Measurements from ENCODE around the gene RPL11.
"Not testable (repeated sequence)": the region's sequence is repeated elsewhere in the genome, so short reads cannot be mapped to it uniquely, and the experiment has no call there.

Gene RPL11

DNA sequence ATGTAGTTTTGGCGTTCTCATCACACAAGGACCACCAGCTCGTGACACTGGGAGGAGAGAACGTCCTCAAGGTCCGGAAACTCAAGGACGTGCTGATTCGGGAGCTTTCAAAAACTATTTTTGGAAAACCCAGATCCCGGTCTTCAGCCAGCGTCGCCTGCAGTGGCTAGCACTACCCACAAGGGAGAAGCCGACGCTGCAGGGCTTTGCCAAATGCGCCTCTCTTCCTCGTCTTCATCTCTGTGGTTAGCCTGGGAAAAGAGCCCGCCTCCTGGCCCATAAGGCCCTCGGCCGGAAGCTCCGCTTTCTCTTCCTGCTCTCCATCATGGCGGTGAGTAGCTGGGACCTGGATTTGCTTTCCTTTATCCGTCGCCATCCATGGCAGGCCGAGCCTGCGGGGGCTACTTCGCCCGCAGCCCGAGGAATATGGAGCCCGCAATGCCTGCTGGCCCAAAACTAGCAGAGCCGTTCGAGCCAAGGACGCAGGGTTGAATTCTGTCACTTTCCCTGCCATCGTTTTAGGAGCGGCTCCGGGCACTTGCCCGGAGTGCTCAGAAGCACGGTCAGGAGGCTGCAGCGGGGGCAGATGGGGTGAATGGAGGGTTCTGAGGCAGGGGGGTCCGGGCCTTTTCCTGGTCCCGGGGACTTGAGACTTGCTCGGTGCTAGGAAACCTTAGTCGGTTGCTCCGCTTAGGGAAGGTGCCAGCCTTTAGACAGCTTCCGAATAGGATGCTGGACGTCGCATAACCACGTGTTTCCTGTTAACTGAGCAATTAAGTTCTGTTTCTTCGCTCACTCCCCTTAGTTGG is at the start of gene RPL11:
Gene RPL11, plus strand, starts transcription at position 308 of the 809 bp plus-strand sequence. Its CDS starts 18 bp downstream, at position 326.
- peak; percentile 59 to 81 (median 70) for DNase-seq (ENCODE audit: low read depth in 2 of 3, low spot score in 2 of 3)

DNA sequence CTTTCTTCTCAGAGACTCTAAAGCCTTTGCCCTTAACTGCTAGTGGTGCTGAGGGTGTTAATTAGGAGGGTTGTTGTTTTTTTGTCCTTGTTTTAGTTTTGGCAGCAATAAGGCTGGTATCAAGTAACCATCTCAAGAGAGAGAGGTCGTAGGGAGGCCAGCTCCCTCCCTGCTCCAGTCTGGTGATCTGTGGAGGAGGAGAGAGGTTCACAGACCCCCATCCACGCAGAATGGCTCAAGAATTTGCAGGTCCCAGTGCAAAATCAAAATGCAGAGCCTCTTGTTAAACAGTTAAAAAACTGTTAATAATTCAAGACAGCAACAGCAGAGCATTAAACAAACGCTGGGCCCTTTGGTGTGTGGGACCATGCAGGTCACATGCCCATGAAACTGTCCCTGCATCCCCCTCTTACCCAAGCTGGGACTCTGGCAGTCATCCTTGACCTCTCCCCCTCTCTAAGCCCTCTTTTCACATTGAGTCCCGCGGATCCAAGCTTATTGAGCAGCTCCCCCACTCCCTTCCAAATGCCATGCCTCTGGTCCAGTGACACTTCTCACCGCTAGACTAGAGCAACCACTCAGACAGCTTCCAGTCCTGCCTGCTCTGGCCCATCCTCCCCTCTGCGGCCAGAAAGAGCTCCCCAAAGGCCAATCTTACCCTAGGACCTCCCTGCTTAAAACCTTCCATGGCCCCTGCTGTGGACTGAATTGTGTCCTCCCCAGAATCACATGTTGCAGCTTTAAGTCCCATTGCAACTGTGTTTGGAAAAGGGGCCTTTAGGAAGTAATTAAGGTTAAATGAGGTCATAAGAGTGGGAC is 47.7 kb upstream of the RPL11 start:
- DNase-seq (ENCODE audit: low read depth in 2 of 3, low spot score in 2 of 3), result no peak

DNA sequence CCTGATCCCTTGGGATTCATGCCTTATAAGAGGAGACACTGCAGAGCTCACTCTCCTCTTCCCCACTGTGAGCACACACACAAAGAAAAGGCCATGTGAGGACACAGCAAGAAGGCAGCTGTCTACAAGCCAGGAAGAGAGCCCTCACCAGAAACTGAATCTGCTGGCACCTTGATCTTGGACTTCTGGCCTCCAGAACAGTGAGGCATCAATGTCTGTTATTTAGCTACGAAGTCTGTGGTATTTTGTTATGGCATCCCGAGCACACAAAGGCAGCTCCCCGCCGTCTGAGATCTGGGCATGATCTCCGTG is 47.1 kb upstream of the RPL11 start:
- no peak for DNase-seq (ENCODE audit: low read depth in 2 of 3, low spot score in 2 of 3)

DNA sequence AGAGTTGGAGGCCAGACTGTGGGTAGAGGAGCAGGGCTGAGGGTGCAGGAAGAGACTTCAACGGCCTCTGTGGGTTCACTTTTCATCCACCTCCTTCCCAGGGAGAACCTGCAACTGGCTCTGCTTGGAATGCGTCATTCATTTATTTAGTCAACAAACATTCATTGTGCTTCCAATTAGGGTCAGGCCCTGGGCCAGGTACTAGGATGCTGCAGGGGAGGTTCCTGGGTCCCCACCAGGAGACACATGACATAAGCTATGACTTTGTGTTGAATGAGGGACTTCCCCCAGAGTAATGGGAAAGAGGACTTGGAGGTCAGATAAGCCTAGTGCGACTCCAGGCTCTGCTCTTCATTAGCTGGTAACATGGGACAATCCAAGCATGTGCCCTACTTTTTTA is 46.3 kb upstream of the RPL11 start:
- DNase-seq (ENCODE audit: low read depth in 2 of 3, low spot score in 2 of 3), result no peak

DNA sequence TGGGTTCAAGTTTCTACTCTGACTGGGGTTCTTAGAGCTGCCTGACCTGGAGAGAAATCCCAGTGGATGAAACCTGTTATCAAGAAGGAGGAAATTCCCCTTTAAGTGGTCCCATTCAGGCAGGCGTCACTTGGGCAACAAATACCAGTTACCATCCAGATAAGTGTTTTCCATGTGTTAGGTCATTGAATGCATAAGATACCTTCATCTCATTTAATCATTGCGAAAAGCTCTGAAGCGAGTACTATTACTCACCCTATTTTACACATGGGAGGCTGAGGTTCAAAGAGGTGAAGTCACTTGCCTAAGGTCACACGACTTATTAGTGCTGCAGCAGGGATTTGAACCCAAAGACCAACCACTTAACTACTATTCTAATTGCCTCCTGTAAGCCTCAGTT is 45.5 kb upstream of the RPL11 start:
- DNase-seq (ENCODE audit: low read depth in 2 of 3, low spot score in 2 of 3), result no peak

DNA sequence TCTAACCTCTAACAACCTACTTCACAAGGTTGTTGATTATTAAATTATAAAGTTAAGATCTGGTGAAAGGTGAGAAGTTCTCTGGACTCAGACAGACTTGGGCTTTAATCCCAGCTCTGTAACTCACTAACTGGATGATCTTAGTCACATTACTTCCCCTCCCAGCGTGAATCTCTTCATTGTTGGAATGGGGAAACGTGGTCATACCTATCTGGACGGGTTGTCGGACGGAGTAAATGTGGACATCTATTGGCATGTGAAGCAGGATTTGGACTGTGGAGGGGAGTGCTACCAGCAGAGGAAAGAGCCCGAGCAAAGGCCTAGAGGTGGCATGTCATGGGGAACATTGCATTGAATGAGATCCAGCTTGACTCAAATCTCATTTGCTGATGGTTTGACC is 45.1 kb upstream of the RPL11 start:
- DNase-seq (ENCODE audit: low read depth in 2 of 3, low spot score in 2 of 3), result no peak

DNA sequence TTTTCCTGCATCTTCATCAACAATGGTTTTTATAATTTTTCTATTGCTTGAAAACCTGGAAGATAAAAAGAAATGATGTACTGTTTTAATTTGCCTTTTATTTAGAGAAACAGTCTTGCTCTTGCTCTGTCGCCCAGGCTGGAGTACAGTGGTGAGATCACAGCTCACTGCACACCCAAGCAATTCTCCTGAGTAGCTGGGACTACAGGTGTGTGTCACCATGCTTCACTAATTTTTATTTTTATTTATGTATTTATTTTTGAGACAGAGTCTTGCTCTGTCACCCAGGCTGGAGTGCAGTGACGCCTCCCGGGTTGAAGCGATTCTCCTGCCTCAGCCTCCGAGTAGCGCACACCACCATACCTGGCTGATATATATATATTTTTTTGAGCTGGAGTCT is 43.0 kb upstream of the RPL11 start:
- no peak for DNase-seq (ENCODE audit: low read depth in 2 of 3, low spot score in 2 of 3)

DNA sequence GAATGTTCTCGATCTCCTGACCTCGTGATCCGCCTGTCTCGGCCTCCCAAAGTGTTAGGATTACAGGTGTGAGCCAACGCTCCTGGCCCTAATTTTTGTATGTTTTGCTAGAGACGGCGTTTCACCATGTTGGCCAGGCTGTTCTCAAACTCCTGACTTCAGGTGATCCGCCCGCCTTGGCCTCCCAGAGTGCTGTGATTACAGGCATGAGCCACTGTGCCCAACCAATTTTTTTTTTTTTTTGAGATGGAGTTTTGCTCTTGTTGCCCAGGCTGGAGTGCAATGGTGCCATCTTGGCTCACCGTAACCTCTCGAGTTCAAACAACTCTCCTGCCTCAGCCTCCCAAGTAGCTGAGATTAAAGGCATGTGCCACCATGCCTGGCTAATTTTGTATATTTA is 42.4 kb upstream of the RPL11 start:
- DNase-seq (ENCODE audit: low read depth in 2 of 3, low spot score in 2 of 3), result not testable (repeated sequence)

DNA sequence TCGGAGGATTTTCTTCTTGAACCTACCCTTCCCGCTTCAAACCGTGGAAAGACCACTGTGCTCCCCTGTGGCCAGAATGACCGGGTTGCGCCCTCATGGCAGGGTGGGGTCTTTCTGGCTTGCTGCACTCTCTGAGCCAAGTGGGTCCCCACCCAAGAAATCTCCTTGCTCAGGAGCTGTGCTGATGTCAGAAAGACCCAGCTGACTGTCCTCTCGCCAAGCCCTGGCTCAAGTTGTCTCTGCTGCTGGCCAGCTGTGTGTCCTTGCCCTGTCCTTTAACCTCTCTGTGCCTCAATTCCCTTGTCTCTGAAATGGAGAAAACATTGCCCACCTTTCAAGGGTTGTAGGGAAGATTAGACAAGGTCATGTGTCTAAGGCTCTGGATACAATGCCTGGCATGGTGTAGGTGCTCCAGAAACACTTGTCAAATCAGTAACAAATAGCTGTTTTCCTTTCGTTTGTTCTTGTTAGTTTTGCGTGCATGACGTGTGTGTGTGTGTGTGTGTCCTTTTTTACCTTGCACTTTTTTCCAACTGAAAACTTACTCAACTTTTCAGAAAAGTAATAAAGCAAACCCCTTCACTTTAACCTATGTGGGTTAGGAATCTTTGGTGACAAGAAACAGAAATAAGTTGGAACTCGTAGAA is 41.1 kb upstream of the RPL11 start:
- no peak for DNase-seq (ENCODE audit: low read depth in 2 of 3, low spot score in 2 of 3)

DNA sequence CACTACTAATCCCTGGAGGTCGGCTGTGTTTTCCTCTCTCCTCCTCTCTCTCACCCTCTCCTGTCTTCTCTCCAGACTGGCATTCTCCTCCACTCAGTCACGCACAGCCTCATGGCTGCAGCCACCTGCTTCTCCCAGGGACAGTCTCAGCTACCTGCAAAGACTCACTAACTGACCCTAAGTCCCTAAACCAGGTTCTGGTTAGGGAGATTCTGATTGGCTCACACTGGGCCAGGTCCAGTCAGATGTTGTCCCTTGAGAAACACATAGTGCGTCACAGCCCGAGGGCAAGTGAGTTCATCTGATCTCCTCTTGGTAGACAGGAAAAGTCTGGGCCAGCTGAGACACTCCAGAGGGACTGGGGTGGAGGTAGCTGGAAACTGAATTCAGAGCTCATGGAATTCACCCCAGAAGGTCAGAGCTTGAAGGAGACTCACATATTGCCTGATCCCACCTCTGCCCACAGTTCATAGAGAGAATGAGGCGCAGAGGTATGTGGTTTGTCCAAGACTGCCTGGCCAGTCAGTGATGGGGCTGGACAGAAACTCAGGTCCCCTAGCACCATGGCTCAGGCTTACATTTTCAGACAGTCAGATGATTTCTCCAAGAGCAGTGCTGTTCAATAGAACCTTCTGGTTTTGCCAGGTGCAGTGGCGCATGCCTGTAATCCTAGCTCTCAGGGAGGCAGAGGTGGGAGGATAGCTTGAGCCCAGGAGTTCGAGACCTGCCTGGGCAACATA is 40.4 kb upstream of the RPL11 start:
- DNase-seq (ENCODE audit: low read depth in 2 of 3, low spot score in 2 of 3), result no peak

DNA sequence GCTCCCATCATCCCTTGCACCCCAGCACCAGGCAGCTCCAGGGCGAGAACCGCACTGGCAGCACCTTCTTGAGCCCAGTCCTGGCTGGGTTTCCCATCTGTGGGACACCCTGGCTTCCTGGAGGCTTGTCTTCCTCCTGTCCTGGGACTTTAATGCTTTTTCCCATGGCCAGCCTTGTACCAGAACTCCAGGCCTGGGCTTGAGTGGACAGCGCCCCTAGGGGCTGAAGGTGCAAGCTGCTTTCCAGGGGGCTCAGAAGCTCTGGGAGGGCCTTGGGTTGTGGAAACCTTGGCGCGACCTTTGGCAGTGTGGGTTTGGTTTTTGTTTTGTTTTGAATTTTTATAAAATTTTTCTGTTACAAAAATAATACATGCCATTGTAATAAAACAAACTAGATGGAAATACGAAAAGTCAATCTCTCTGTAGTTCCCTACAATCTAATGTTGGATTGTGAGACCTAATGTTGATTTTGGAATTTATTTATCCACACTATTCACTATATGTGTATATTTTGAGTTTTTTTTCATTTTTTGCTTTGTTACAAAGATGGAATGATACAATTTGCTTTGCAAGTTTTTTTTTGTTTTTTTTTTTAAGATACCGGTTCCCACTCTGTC is 33.8 kb upstream of the RPL11 start:
- DNase-seq (ENCODE audit: low read depth in 2 of 3, low spot score in 2 of 3), result peak in 1 of 3 experiments; percentile 22

DNA sequence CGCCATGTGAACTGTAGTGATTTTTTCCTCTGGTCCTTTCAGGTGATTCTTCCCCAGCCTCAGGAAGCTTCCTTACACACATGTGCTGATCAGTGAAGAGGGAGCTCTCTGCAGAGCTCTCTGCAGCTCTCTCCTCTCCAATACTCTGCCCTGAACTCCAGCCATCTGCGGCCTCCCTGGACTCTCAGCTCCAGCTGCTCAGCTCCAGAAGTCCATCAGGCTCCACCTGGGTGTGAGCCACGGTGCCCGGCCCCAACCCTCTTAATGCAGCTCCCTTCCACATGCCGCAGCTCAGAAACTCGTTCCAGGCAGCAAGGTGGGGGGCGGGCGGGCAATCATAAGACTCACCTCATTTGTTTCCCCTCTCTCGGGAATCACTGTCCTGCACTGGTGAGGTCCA is 30.9 kb upstream of the RPL11 start:
- no peak for DNase-seq (ENCODE audit: low read depth in 2 of 3, low spot score in 2 of 3)

DNA sequence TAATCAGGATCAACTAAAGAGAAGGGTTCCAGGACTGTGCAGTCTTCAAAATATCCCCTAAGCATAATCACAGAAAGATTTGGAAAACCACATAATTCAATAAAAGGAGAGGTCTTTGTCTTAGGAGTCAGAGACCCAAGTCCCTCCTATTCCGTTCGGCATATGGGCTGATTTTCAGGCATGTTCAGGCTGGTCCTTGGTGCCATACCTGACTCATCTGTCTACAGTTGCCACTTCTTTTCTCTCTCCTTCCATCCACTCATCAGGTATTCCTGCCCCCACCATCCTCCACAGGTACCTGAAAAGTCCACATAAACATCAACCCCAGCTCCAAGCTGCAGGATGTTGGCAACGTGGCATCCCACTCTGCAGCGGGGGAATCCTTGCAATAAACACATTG is 29.7 kb upstream of the RPL11 start:
- no peak for DNase-seq (ENCODE audit: low read depth in 2 of 3, low spot score in 2 of 3)

DNA sequence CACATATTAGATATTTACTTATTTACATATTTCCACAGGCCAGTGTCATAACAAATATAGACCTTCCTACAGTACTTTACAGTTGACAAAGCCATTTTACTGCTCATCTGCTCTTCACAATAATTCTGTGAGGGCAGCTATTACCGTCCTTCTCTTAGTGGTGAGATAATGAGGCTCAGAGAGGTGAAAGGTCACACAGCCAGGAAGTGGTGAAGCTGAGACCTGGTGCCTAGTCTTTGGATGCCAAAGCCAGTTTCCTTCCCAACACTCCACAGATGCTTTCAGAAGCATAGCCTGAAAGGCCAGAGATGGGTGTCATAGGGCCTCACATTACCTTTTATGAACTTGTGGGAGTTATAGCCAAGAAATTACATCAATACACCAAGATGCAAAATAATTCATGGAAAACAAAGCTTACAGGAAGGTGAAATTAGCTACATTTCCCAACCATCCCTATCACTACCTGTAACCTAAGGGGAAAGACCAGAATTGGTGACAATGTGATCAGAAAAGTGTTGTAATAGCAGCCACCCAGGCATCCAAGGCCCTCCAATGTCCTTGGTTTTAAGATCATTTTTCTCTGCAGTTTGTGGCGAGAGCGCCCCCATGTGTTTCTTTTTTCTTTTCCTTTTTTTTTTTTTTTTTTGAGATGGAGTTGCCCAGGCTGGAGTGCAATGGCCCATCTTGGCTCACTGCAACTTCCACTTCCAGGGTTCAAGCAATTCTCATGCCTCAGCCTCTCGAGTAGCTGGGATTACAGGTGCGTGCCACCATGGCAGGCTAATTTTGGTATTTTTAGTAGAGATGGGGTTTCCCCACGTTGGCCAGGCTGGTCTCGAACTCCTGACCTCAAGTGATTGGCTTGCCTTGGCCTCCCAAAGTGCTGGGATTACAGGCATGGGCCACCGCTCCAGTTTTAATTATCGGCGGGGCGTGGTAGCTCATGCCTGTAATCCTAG is 26.5 kb upstream of the RPL11 start:
- DNase-seq (ENCODE audit: low read depth in 2 of 3, low spot score in 2 of 3), result no peak

DNA sequence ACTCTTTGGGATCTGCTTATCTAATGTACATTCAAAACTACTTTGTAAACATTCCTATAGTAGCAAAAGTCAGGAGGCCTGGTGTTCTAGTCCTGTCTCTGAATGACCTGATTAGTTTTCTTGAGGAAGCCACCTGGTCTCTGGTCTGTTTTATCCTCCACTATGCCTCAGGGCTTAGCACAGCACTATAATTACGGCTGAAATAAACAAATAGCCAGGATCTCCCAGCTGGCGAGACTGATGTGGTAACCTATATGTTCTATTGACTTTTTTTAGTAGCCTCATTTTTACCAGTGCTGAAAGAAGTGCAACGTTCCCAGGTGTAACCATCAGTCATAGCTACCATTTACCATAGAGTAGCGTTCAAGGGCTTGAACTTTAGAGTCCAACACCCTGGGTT is 24.2 kb upstream of the RPL11 start:
- no peak for DNase-seq (ENCODE audit: low read depth in 2 of 3, low spot score in 2 of 3)

DNA sequence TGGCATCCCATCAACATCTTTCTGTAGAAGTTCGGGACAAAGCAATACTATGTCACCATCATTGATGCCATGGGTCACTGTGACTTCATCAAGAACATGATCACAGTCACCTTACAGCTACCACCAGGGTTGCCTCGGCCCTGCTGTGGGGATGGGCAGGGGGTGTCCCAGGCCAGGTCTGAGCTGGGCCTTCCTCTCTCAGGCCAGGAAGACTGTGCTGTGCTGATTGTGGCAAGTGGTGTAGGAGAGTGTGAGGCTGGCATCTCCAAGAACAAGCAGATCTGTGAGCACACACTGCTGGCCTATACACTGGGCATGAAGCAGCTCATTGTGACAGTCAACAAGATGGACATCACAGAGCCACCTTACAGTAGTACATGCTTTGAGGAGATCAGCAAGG is 20.9 kb upstream of the RPL11 start:
- DNase-seq (ENCODE audit: low read depth in 2 of 3, low spot score in 2 of 3), result no peak

DNA sequence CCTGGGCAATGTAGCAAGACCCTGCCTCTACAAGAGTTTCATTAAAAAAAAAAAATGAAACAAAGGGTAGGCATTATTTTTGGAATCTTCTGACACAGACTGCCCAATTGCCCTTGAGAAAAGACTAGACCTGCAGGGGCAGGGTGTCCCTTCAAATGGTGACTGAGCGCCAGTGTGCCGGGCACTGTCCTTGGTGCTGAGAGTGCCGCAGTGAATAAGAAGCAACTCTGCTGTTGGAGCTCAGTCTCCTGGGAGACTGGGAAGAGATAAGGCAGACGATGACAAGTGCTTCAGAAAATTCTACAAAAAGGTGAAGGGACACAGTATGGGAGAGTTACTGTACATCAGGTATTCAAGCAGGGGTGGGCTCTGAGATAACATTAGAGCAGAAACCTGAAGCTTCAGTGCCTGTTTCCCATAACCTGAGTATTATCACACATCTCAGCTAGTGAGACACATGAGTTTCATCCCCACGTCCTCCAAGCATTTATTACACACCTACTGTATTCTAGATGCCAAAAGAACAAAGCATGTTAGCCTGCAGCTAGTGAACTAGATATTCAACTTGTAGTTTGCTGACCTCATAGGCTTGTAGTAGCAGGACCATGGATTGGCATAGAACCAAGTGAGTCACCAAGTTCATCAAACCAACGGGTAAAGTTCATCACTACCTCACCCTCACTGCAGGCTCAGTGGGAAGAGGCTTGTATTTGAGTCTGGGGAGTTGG is 18.4 kb upstream of the RPL11 start:
- no peak for DNase-seq (ENCODE audit: low read depth in 2 of 3, low spot score in 2 of 3)

DNA sequence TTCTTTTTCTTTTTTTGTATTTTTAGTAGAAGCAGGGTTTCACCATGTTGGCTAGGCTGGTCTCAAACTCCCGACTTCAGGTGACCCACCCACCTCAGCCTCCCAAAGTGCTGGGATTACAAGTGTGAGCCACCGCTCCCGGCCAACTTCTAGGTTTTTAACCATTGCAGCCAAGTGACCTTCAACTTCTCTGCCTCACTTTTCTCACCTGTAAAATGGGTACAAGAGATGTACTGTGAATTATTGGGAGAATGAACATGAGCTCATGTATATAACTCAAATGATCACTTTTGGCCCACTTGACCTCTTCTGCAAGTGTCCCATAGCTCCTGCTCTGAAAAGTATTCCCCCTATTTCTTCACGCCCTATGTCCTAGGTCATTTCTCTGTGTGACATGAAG is 11.8 kb upstream of the RPL11 start:
- no peak for DNase-seq (ENCODE audit: low read depth in 2 of 3, low spot score in 2 of 3)

DNA sequence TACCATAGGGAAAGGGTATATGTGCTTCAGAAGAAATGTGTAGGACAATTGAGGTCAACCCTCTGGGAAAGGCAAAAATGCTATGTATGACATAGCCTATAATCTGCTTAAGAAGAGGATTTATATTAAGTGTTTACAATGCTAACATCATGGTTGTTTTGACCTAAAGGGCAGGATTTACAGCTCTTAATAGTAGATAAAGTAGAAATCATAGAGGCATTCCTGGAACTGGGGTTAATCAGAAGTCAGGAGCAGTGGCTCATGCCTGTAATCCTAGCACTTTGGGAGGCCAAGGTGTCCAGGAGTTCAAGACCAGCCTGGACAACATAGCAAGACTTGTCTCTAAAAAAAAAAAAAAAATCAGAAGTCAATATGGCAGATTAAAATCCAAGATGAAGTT is 8.7 kb upstream of the RPL11 start:
- no peak for DNase-seq (ENCODE audit: low read depth in 2 of 3, low spot score in 2 of 3)

Measured in activated CD8-positive, alpha-beta memory T cell treated with anti-CD3 and anti-CD28 coated beads for 48 hours (primary cell).